GM18498 (cell line): Measurements from ENCODE around the gene PRR33.

Source experiments
- ATAC-seq: cut with Tn5 transposase; IDR thresholded peaks from one replicate; pipeline ENCODE4 v1.9.1; 2021; ENCODE audit warnings: mild to moderate bottlenecking, moderate library complexity; ENCODE audit not compliant: unreplicated experiment

Gene PRR33

GRCh38 chr11:1839924-1840779 is 51.5 kb downstream of the PRR33 start:
- peak; percentile 44 for ATAC-seq

GRCh38 chr11:1839204-1839923 is 52.3 kb downstream of the PRR33 start:
- ATAC-seq, result no peak

- no peak for ATAC-seq
Observed at GRCh38 chr11:1838426-1839144, 53.1 kb downstream of the PRR33 start, which contains the start of gene TNNI2. TNNI2 (plus strand) TSS chr11:1838981; CDS start chr11:1839697, 716 bp downstream.
